IPS-18c (cell line): Measurements from ENCODE around the gene RAB8A.
A peak's percentile ranks its signal among the peaks of the same experiment; 100 is the strongest.
"Not testable (repeated sequence)": the region's sequence is repeated elsewhere in the genome, so short reads cannot be mapped to it uniquely, and the experiment has no call there.

Source experiments
- H3K4me3 ChIP-seq: 2 replicates; pipeline ENCODE4 v1.7.0; 2013; ENCODE audit warnings: low read depth, mild to moderate bottlenecking, low read length, moderate library complexity; ENCODE audit not compliant: insufficient read depth
- H3K9me3 ChIP-seq: one replicate; pipeline ENCODE4 v1.6.1; 2013; ENCODE audit warnings: mild to moderate bottlenecking, low read length, moderate library complexity; ENCODE audit not compliant: control insufficient read depth, insufficient read depth

Gene RAB8A

DNA sequence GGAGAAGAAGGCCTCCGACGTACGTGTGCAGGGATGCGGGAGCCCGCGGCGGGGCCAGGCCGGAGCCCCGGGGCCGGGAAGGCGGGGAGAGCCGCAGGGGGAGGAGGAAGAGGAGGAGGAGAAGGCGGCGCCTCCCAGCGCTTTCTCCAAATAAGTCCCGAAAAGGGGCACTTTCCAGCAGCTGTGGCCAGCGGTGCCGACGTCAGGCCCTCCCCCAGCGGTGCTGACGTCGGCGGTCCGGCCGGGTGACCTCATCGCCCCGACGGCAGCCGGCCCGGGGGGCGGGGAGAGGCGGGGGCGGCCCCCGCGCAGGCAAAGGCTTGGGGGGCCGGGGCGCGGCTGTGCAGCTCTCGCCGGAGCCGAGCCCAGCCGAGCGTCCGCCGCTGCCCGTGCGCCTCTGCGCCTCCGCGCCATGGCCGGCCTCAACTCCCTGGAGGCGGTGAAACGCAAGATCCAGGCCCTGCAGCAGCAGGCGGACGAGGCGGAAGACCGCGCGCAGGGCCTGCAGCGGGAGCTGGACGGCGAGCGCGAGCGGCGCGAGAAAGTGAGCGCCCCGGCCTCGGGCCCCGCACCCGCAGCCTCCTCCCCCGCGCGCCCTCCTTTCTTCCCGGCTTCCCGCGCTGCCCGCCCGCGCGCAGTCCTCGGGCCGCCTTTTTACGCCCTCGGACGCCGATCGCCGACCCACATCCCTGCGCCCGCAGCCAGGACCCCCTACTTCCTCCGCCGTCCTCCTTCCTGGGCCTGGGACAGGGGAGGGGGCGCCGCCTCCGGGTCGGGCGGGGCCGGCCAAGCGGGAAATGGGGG lies 35.3 kb upstream of the RAB8A start, which contains the start of gene TPM4:
Gene TPM4, plus strand, starts transcription at position 342 of the 804 bp plus-strand sequence. Its CDS starts 71 bp downstream, at position 413.
- Histone ChIP-seq H3K4me3 (peak within 1 kb of the TSS; percentile 89), H3K9me3 (peaks cover 2% of the 10 kb centered on the region)

DNA sequence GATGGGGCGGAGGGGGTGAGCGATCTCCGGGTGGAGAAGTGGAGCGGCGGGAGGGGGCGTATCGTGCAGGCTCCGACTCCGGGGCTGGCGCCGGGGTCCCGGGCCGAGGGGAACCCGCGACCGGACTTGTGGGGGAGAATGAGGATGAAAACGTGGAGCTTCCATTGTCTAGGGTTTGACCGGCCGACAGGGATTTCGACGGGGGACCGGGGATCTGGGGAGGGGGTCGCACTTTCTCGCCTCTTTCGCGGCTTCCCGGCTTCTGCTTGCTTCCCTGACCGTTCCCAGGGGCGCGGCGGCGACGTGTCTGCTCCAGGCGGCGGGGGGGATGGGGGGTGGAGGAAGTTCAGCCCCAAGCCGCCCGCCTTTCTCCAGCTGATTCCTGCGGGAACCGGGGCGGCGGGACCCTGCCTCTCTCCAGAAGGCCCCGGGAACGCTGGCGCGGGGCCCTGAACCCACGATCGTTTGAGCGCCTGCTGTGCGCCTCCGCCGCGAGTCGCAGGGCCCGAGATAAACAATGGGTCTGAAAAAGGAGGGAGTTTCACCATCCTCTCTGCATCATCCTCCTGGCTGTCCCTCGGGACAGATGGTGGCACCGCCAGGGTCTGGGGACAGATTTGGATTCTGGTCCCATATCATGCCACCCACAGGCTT lies 34.6 kb upstream of the RAB8A start:
- Histone ChIP-seq H3K4me3 (peak overlapping the region; percentile 89), H3K9me3 (peaks cover 2% of the 10 kb centered on the region)

DNA sequence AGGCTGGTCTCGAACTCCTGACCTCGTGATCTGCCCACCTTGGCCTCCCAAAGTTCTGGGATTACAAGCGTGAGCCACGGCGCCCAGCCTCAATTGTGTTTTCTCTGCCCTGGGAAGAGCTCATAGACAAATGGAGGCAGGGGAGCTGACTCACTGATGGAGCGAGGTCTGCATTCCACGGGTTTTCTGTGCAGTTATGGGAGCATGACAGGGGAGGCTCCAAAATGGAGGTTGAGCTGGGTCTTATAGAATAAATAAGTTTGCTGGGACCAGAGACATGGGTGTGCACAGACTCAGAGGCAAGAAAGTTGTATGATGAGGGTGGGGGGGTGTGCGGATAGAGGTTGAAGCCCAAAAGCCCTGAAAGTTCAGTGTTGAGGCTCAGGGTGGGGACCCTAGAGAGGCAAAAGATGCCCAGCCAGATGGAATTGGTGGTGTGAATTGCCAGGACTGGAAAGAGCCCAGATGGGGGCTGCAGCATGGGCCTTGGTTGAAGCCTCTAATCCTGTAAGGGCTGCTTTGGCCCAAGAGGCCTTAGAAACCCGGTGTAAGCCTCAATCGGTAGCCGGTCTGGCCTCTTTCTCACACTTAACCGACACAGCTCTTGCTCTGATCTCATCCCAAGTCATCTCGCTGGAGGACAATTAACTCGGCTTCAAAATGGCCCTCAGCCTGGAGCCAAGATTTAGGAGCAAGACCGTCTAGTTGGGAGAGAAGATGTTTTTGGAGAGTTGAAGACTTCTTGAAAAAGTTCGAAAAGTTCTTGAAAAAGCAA lies 33.5 kb upstream of the RAB8A start:
- peaks cover 2% of the 10 kb centered on the region for H3K9me3 ChIP-seq
- peak overlapping the region; percentile 89 for H3K4me3 ChIP-seq

DNA sequence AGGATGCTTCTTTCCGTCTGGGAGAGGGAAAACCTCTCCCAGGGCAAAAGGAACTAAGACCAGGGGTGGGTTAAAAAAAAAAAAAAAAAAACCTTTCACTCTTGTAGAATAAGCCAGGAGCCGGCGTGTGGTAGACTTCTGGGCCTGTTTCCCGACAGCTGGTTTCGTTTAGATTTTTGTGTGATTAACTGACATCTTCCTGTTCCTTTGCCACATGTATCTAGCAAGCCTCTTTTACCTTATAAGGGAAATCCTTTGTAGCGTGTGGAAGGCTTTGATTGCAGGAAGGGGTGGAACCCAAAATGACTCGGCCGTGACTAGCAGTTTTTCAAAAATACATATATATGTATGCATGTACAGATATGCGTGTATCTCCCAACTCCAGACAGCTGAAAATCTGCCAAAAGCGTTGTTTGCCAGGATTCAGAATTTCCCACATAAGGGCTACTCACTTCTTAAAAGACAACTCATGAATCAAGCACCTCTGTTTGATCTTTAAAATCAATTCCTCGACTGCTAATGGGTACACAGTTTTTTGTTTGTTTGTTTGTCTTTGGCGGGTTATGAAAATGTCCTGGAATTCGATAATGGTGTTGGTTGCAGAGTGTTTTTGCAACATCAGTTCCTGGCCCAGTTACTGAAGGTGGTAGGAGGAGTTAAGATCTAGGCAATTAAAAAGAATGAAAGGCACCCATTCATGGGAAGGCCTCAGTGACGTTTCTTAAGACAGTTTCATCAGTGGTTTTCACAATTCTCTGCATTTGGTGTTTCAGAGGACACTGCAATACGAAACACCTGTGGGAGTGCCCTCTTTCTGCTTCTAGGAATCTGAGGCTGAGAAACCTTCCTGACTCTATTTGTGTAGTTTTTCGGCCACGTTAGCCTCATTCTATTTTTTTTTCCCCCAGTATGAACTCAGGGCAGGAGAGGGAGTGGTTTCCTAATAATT lies 32.7 kb upstream of the RAB8A start:
- peaks cover 2% of the 10 kb centered on the region for H3K9me3 ChIP-seq
- peak overlapping the region; percentile 89; the same call in 1 of the 2 replicates for H3K4me3 ChIP-seq

DNA sequence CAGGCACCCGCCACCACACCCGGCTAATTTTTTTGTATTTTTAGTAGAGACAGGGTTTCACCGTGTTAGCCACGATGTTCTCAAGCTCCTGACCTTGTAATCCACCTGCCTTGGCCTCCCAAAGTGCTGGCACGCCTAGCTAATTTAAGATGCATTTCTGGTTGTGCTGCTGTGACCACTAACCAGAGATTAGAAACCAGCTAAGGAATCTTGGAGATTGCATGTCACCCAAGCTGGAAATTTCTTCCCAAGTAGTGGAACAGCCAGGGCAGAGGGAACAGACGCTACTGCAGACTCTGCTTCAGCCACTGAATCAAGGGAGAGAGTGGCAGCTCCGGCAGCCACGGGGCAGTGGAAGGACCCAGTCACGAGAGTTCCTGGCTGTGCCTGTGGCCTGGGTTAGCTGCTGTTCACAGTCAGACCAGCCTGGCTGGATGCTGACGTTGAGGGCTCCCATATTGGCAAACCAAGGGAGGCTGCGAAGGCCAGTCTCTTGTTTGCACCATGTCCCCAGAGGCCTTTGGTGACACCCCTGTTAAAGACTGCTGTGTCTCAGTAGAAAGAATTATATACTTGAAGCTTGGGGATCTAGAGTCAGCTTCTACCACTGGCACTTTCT lies 27.5 kb upstream of the RAB8A start:
- Histone ChIP-seq H3K4me3 (no peak overlapping the region), H3K9me3 (no peaks in the 10 kb centered on the region)

DNA sequence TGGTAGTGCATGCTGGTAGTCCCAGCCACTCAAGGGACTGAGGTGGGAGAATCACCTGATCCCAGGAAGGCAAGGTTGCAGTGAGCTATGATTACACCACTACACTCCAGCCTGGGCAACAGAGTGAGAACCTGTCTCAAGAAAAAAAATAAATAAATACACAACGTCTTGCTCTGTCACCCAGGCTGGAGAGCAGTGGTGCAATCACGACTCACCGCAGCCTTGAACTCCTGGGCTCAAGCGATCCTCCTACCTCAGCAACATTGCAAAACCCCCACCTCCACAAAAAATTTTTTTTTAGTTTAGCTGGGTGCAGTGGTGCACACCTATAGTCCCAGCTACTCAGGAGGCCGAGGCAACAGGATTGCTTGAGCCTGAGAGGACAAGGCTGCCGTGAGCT lies 26.6 kb upstream of the RAB8A start:
- Histone ChIP-seq H3K9me3 (no peaks in the 10 kb centered on the region), H3K4me3 (no peak overlapping the region)

DNA sequence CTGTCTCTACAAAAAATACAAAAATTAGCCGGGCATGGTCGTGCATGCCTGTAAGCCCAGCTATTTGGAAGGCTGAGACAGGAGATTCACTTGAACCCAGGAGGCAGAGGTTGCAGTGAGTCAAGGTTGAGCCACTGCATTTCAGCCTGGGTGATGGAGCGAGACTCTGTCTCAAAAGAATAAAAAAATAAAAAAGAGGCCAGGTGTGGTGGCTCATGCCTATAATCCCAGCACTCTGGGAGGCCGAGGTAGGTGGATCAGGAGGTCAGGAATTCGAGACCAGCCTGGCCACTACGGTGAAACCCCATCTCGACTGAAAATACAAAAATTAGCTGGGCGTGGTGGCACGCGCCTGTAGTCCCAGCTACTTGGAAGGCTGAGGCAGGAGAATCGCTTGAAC lies 24.3 kb upstream of the RAB8A start:
- not testable (repeated sequence) for H3K9me3 ChIP-seq, H3K4me3 ChIP-seq

DNA sequence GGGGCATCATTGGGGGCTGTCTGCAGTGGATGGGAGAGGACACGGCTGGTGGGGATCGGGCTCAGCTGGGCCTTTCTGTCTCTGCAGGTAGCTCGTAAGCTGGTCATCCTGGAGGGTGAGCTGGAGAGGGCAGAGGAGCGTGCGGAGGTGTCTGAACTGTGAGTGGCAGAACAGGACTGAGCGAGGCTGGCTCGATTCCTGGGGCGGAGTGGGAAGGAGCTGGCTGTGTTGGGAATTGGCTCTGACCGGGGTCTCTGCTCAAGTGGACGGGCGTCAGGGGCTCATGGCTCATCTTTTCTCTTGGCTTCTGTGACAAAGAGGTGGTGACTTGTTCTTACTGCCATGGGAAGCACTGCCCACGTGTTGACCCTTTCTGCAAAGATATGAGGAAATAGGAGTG lies 23.7 kb upstream of the RAB8A start:
- H3K4me3 ChIP-seq, result no peak overlapping the region
- H3K9me3 ChIP-seq, result no peaks in the 10 kb centered on the region

DNA sequence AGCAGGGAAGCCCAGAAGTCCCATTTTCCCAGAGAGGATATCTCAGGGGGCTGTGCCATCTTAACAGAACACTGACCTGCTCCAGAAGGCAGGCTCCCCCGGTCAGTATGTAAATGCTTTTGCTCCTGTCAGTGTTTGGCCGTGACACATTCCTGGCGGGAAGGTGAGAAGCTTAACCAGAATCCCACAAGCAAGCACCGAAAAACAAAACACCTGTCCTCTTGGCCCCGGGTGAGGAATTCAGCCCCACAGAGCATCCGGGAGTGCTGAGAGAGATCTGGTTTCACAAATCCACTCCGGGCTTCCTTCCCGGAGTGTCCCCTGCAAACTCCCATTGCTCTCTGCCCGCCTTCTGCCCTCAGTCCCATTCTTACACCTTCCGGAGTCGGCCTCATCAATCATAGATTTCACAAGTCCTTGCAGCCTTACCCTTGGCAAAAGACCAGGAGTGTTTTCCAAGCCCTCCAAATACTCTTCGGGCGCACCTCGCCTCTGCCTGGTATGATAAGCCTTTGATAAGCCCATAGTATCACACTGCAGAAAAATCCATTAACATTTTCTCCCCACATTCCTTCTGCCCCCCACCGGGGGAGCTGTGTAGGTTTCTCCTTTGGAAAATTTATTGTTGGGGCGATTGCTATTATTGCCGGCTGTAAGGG lies 23.2 kb upstream of the RAB8A start:
- Histone ChIP-seq H3K4me3 (no peak overlapping the region), H3K9me3 (no peaks in the 10 kb centered on the region)

DNA sequence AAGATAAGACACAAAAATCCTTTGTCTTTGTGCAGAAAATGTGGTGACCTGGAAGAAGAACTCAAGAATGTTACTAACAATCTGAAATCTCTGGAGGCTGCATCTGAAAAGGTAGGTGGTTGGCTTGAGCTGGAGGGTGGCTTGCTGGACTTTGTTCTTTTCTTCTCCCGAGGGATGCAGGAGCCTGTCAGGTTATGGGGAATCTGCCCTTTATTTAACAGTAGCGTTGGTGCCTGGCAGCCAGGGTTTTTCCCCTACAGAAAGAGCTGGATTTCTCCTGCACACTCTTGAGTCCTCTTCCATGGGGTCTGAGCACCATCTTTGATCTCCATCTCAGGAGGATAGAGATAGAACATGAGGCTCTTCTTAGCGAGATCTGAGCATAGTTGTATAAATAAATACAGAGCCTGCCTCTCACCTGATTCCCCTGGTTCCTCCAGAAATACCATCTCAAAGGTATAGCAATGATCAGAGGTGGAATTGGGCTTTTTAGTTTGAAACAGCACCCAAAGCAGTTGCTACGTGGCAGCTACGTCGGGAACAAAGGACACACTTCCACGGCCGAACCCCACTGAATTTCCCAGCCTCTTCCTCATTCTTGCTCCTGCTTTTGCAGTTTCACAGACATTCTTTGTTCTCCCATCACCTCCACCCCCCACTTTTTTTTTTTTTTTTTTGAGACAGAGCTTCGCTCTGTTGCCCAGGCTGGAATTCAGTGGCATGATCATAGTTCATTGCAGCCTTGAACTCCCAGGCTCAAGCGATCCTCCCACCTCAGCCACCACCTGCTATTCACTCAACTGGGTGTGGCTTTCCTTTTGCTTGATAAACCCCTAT lies 22.5 kb upstream of the RAB8A start:
- H3K9me3 ChIP-seq, result no peaks in the 10 kb centered on the region
- no peak overlapping the region for H3K4me3 ChIP-seq

DNA sequence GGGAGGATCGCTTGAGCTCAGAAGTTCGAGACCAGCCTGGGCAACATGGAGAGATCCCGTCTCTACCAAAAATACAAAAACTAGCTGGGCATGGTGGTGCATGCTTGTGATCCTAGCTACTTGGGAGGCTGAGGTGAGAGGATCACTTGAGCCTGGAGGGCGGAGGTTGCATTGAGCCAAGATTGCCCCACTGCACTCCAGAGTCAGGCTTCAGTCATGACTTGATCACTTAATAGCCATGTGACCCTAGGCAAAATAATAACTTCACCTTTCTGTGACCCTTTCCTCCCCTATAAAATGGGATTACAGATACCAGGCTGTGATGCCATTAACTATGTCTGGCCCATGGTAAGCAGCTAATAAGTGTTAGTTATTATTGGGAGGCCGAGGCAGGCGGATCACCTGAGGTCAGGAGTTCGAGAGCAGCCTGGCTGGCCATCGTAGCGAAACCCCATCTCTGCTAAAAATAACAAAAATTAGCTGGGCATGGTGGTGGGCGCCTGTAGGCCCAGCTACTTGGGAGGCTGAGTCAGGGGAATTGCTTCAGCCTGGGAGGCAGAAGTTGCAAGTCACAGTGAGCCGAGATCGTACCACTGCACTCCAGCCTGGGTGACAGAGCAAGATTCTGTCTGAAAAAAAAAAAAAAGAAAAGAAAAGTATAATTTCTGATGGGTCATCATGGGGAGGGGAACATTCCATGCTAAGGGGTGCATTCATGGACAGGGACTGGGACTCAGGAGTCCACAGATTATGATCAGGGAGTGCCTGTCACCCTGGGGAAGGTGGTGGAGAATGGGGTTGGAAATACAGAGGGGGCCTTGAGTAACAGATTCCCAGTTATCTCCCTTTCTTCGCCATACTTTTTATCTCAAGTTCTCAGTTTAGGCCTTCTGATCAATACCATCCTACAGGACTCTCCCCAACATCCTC lies 19.9 kb upstream of the RAB8A start:
- Histone ChIP-seq H3K9me3 (no peaks in the 10 kb centered on the region), H3K4me3 (no peak overlapping the region)

DNA sequence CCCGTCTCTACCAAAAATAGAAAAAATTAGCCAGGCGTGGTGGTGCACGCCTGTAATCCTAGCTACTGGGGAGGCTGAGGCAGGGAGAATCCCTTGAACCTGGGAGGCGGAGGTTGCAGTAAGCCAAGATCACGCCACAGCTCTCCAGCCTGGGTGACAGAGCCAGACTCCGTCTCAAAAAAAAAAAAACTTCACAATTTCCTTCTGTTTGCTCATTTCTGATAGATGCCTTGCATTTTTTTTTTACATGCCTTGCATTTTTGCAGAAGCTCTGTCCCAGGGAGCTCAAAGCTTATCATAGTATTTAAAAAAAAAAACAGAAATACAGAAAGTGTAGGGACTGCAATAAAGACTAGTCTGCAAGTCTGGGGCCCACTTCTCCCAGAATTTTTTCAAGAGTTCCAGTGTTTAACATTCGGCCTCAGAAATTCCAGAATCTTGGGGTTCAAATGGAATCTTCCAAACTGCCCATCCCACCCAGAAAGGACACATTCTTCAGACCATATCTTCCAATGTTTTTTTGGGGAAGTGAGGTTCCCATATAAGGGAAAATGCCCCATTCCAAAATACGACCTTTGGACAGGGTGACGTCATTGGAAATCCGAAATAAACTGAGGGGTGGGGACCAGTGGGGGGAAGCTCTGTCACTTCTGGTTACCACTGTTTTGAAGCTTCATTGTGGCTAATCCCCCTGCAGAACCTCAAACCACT lies 17.2 kb upstream of the RAB8A start:
- H3K4me3 ChIP-seq, result no peak overlapping the region
- no peaks in the 10 kb centered on the region for H3K9me3 ChIP-seq

DNA sequence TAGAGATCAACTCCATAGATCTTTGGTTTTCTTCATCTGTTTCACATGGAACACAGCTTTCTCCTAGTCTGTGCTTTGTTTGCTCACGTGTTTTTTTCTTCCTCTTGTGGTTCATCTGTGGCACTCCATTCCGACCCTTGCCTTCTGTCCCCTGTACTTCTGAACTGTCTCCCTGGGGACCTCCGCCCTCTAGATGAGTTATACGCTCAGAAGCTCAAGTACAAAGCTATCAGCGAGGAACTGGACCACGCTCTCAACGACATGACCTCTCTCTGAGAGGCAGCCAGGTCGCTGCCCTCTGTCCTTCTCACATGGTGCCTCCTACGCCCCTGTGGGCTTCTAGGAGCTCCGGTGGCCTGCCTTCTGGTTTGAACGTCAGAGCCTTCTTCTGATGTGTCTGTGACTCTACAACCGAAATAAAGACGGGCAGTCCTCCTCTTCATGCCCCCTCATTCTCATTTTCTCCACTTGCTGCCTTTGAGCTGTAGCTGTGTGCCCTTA lies 16.6 kb upstream of the RAB8A start:
- Histone ChIP-seq H3K4me3 (no peak overlapping the region), H3K9me3 (no peaks in the 10 kb centered on the region)
